H9 (cell line): Measurements from ENCODE around the gene STAC2. TPM values are rescaled to one million over a fixed set of nuclear protein-coding genes. Genes with fewer than 3 reads are reported as not detected.

Experiments used
- DNase-seq: peaks from one replicate; pipeline ENCODE4 v3.0.0-alpha.2; 2017
- H2AFZ ChIP-seq: one replicate; pipeline ENCODE4 v1.6.1; 2013; ENCODE audit warnings: mild to moderate bottlenecking, low read length, control low read depth, moderate library complexity
- H2AK5ac ChIP-seq: 2 replicates; pipeline ENCODE4 v1.6.1; 2013; ENCODE audit warnings: low read length, control low read depth, mixed read lengths; ENCODE audit not compliant: insufficient read length
- H2BK120ac ChIP-seq: one replicate; pipeline ENCODE4 v1.6.1; 2013; ENCODE audit warnings: low read depth, mild to moderate bottlenecking, low read length, control low read depth, inconsistent platforms; ENCODE audit not compliant: poor library complexity, severe bottlenecking
- H2BK12ac ChIP-seq: 2 replicates; pipeline ENCODE4 v1.6.1; 2013; ENCODE audit warnings: low read length, control low read depth, mixed read lengths, low read depth; ENCODE audit not compliant: insufficient read length
- H2BK15ac ChIP-seq: 2 replicates; pipeline ENCODE4 v1.6.1; 2013; ENCODE audit warnings: low read depth, low read length, control low read depth
- H2BK20ac ChIP-seq: one replicate; pipeline ENCODE4 v1.6.1; 2013; ENCODE audit warnings: low read depth, mild to moderate bottlenecking, low read length, control low read depth, inconsistent platforms; ENCODE audit not compliant: poor library complexity, severe bottlenecking
- H2BK5ac ChIP-seq: 2 replicates; pipeline ENCODE4 v1.6.1; 2013; ENCODE audit warnings: low read length, control low read depth, mixed read lengths; ENCODE audit not compliant: insufficient read length
- H3K14ac ChIP-seq: 2 replicates; pipeline ENCODE4 v1.6.1; 2013; ENCODE audit warnings: low read length, control low read depth; ENCODE audit not compliant: insufficient read depth
- H3K18ac ChIP-seq: 2 replicates; pipeline ENCODE4 v1.6.1; 2013; ENCODE audit warnings: low read depth, mild to moderate bottlenecking, mixed read lengths, low read length, control low read depth; ENCODE audit not compliant: insufficient read length
- H3K23ac ChIP-seq: 2 replicates; pipeline ENCODE4 v1.6.1; 2013; ENCODE audit warnings: low read length, control low read depth, mixed read lengths, low read depth; ENCODE audit not compliant: insufficient read length
- H3K23me2 ChIP-seq: 2 replicates; pipeline ENCODE4 v1.6.1; 2013; ENCODE audit warnings: low read depth, mild to moderate bottlenecking, mixed read lengths, low read length, control low read depth; ENCODE audit not compliant: insufficient read length, poor library complexity, severe bottlenecking
- H3K27ac ChIP-seq: 2 replicates; pipeline ENCODE4 v1.5.1; 2013; ENCODE audit warnings: low read length, control low read depth, mixed read lengths, low read depth; ENCODE audit not compliant: insufficient read length
- H3K27me3 ChIP-seq: 2 replicates; pipeline ENCODE4 v1.6.1; 2013; ENCODE audit warnings: low read length, control low read depth, inconsistent platforms; ENCODE audit not compliant: insufficient read depth
- H3K4ac ChIP-seq: 2 replicates; pipeline ENCODE4 v1.6.1; 2013; ENCODE audit warnings: low read depth, mild to moderate bottlenecking, control low read depth, inconsistent platforms, low read length, moderate library complexity
- H3K4me1 ChIP-seq: 2 replicates; pipeline ENCODE4 v1.6.1; 2013; ENCODE audit warnings: low read length, control low read depth, inconsistent platforms; ENCODE audit not compliant: insufficient read depth
- H3K4me2 ChIP-seq: 2 replicates; pipeline ENCODE4 v1.6.1; 2013; ENCODE audit warnings: low read length, control low read depth, mixed read lengths; ENCODE audit not compliant: insufficient read length, insufficient read depth
- H3K56ac ChIP-seq: 2 replicates; pipeline ENCODE4 v1.6.1; 2013; ENCODE audit warnings: low read depth, mild to moderate bottlenecking, mixed read lengths, low read length, control low read depth; ENCODE audit not compliant: insufficient read length
- H3K79me1 ChIP-seq: 2 replicates; pipeline ENCODE4 v1.6.1; 2013; ENCODE audit warnings: low read depth, mild to moderate bottlenecking, moderate library complexity, low read length, control low read depth, inconsistent platforms; ENCODE audit not compliant: insufficient read depth, poor library complexity, severe bottlenecking
- H3K79me2 ChIP-seq: 2 replicates; pipeline ENCODE4 v1.6.1; 2013; ENCODE audit warnings: low read length, control low read depth, inconsistent platforms; ENCODE audit not compliant: insufficient read depth
- H3K9ac ChIP-seq: 2 replicates; pipeline ENCODE4 v1.6.1; 2013; ENCODE audit warnings: low read length, control low read depth, mixed read lengths; ENCODE audit not compliant: insufficient read length; ENCODE audit errors: extremely low read depth
- H3K9me3 ChIP-seq: one replicate; pipeline ENCODE4 v1.6.1; 2013; ENCODE audit warnings: low read depth, low read length, inconsistent platforms; ENCODE audit not compliant: control insufficient read depth
- H3T11ph ChIP-seq: one replicate; pipeline ENCODE4 v1.6.1; 2013; ENCODE audit warnings: mild to moderate bottlenecking, low read length, control low read depth, inconsistent platforms
- H4K20me1 ChIP-seq: one replicate; pipeline ENCODE4 v1.6.1; 2013; ENCODE audit not compliant: control insufficient read depth, insufficient read length, insufficient read depth
- H4K5ac ChIP-seq: 2 replicates; pipeline ENCODE4 v1.6.1; 2013; ENCODE audit warnings: low read depth, mild to moderate bottlenecking, mixed read lengths, low read length, control low read depth; ENCODE audit not compliant: insufficient read length
- H4K8ac ChIP-seq: replicated peaks from 2 replicates; pipeline ENCODE4 v1.6.1; 2013; ENCODE audit warnings: low read length, control low read depth, mixed read lengths, low read depth; ENCODE audit not compliant: insufficient read length
- H4K91ac ChIP-seq: 2 replicates; pipeline ENCODE4 v1.6.1; 2013; ENCODE audit warnings: low read depth, mild to moderate bottlenecking, moderate library complexity, mixed read lengths, low read length, control low read depth; ENCODE audit not compliant: insufficient read length
- H3K27ac Mint-ChIP-seq, 3 experiments: 2 replicates in 2 of 3; 3 replicates in 1 of 3; pipeline ENCODE4 v1.8.0; 2020 to 2021; ENCODE audit warnings: mixed read lengths in 3 of 3, mild to moderate bottlenecking in 1 of 3, moderate library complexity in 1 of 3
- H3K27me3 Mint-ChIP-seq: 2 replicates; pipeline ENCODE4 v1.8.0; 2021; ENCODE audit warnings: low read depth, mild to moderate bottlenecking, moderate library complexity, mixed read lengths
- H3K36me3 Mint-ChIP-seq, 3 experiments: 2 replicates in 2 of 3; 3 replicates in 1 of 3; pipeline ENCODE4 v1.8.0; 2020 to 2021; ENCODE audit warnings: low read depth in 3 of 3, mixed read lengths in 3 of 3; ENCODE audit not compliant: insufficient read depth in 1 of 3
- H3K4me1 Mint-ChIP-seq, 2 experiments: 2 replicates each; pipeline ENCODE4 v1.8.0; 2020; ENCODE audit warnings: mixed read lengths in 2 of 2
- H3K4me3 Mint-ChIP-seq, 2 experiments: 2 replicates in 1 of 2; 3 replicates in 1 of 2; pipeline ENCODE4 v1.8.0; 2020 to 2021; ENCODE audit warnings: mild to moderate bottlenecking in 2 of 2, mixed read lengths in 2 of 2, moderate library complexity in 1 of 2
- H3K9me3 Mint-ChIP-seq, 2 experiments: 2 replicates in 1 of 2; 3 replicates in 1 of 2; pipeline ENCODE4 v1.8.0; 2020; ENCODE audit warnings: mild to moderate bottlenecking in 2 of 2, mixed read lengths in 2 of 2, moderate library complexity in 1 of 2
- whole genome bisulfite sequencing: extraction: QIAGEN DNeasy Blood & Tissue Kit; methylation state at CpG from one replicate; pipeline ENCODE4 v1.1.7; 2013; ENCODE audit warnings: missing lambda C conversion rate, low lambda C conversion rate, mixed read lengths; ENCODE audit not compliant: insufficient read length; ENCODE audit errors: extremely low coverage; 5-methylcytosine and 5-hydroxymethylcytosine counted together
- total RNA-seq: library from RNA; stranded (reverse); gene quantifications from 2 replicates; pipeline ENCODE4 v1.2.1, GENCODE V29; 2021
- TF ChIP-seq, protein P1 (sequence below): fragments of 200-600 bp; sonication (generic); conservative IDR thresholded peaks from 3 replicates; pipeline ENCODE4 v1.8.0; 2021; ENCODE audit warnings: antibody characterized with exemption, mild to moderate bottlenecking

The STAC2 gene
- total RNA-seq, 1 experiment from 2014 or later: 2.5 TPM

DNA sequence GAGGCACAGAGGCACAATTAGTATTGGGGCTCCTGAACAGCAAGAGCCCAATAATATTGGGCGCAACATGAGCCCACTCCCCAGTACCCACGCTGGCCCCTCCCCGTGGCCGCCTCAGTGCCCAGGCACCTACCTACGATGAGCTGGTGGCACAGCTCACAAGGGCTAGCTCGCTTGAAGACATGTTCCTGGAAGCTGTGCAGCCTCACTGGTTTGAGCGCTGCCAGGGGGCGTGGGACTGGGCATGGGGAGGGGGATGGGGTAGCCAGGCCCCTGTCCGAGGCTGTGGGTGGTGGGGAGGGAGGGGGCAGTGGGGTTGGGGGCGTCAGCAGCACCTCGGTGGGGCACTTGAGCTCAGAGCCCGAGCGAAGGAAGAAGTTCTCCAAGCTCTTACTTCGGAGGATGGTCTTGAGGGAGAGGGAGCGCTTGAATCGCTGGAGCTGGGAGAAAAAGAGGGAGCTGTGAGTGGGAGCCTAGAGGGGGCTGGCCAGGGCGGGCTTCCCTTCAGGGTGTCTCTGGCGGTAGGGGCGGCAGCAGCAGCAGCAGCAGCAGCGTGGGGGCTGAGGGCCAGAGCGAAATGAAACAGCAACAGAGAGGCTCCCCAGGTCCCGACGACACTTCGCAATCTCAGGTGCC, 7.9 kb downstream of the STAC2 start:
- TF ChIP-seq, protein P1, sequence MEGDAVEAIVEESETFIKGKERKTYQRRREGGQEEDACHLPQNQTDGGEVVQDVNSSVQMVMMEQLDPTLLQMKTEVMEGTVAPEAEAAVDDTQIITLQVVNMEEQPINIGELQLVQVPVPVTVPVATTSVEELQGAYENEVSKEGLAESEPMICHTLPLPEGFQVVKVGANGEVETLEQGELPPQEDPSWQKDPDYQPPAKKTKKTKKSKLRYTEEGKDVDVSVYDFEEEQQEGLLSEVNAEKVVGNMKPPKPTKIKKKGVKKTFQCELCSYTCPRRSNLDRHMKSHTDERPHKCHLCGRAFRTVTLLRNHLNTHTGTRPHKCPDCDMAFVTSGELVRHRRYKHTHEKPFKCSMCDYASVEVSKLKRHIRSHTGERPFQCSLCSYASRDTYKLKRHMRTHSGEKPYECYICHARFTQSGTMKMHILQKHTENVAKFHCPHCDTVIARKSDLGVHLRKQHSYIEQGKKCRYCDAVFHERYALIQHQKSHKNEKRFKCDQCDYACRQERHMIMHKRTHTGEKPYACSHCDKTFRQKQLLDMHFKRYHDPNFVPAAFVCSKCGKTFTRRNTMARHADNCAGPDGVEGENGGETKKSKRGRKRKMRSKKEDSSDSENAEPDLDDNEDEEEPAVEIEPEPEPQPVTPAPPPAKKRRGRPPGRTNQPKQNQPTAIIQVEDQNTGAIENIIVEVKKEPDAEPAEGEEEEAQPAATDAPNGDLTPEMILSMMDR: no peak
- no peaks in the 10 kb centered on the region for H3K79me2 ChIP-seq
- H3K9me3 Mint-ChIP-seq: no peaks in the 10 kb centered on the region
- H3K27me3 ChIP-seq: no peaks in the 10 kb centered on the region; the same call in 1 of the 2 replicates
- no peak overlapping the region for H3K27ac ChIP-seq
- no peak overlapping the region for H4K8ac ChIP-seq
- H4K91ac ChIP-seq: no peak overlapping the region
- H3K14ac ChIP-seq: no peak overlapping the region; the same call in 1 of the 2 replicates
- no peak overlapping the region for H2AK5ac ChIP-seq
- no peak overlapping the region for H2BK5ac ChIP-seq
- no peaks in the 10 kb centered on the region for H3K4me1 ChIP-seq
- peaks cover 65% of the 10 kb centered on the region for H3K27me3 Mint-ChIP-seq
- H3K27ac Mint-ChIP-seq: no peak overlapping the region
- H3K4me2 ChIP-seq: no peak overlapping the region
- H3K9me3 ChIP-seq: no peaks in the 10 kb centered on the region
- no peak overlapping the region for H2BK120ac ChIP-seq
- H3K4ac ChIP-seq: no peak overlapping the region
- no peak overlapping the region for H2AFZ ChIP-seq
- no peak overlapping the region for H2BK20ac ChIP-seq
- H3K9ac ChIP-seq: no peak overlapping the region
- no peak overlapping the region for H3T11ph ChIP-seq
- no peak overlapping the region for H3K18ac ChIP-seq
- no peak overlapping the region for H2BK12ac ChIP-seq
- H3K79me1 ChIP-seq: no peaks in the 10 kb centered on the region
- H2BK15ac ChIP-seq: no peak overlapping the region
- no peak overlapping the region for H3K56ac ChIP-seq
- H4K5ac ChIP-seq: no peak overlapping the region
- peaks cover 9 to 22% of the 10 kb centered on the region in 2 experiments for H3K4me1 Mint-ChIP-seq
- no peak overlapping the region for H3K23ac ChIP-seq
- H3K36me3 Mint-ChIP-seq: no peaks in the 10 kb centered on the region; a peak in 2 of 7 replicates
- no peaks in the 10 kb centered on the region for H4K20me1 ChIP-seq
- peak overlapping the region in 1 of 2 experiments; percentile 63; a peak in 3 of 5 replicates for H3K4me3 Mint-ChIP-seq
- H3K23me2 ChIP-seq: no peaks in the 10 kb centered on the region
- WGBS: no CpG with 5 or more reads among the region's 24 CpGs
- DNase-seq: no peak
